ENCODE measurements around the gene MAP2.

DNA sequence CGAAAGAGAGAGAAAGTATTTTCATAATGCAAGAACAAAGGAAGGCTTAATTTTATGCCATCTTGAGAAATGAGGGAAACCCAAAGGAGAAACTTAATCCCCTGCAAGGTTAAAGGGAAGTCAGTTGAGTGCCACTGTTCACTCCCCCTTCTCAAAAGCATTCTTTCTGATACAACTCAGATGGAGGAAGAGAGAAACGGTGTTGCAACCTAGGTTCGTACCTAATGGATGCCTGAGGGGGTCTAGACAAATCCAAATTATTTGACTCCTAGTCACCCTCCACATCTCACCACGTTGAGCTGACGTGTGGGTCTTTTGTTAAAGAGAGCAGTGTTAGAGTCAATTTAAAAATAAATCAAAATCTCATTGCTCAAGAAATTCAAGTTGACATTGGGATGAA, 295.2 kb downstream of the MAP2 start:
- TF ChIP-seq CTCF (IDR thresholded peaks at IDR 0.05) = no peak
- no peak for TF ChIP-seq POLR2A (IDR thresholded peaks at IDR 0.05)
- no peak for TF ChIP-seq POLR2AphosphoS5 (IDR thresholded peaks at IDR 0.05)
